Cardiac fibroblast (primary cell): ENCODE data around the gene ENOX1.
"Not testable (repeated sequence)": the region's sequence is repeated elsewhere in the genome, so short reads cannot be mapped to it uniquely, and the experiment has no call there.

Source experiments
- DNase-seq, 2 donors: peaks; one replicate each; pipeline versions ENCODE4 v3.0.0 to v3.0.0-alpha.2; 2010; ENCODE audit warnings: low read depth in 2 of 2
- H3K4me3 ChIP-seq, 2 donors: replicated peaks in 1 of 2; 1 replicate in 1 of 2; 2 replicates in 1 of 2; pipeline ENCODE4 v1.5.1; 2011; ENCODE audit warnings: low read depth in 2 of 2, low read length in 2 of 2, mild to moderate bottlenecking in 2 of 2, moderate library complexity in 1 of 2
- TF ChIP-seq, protein P1 (sequence below): IDR thresholded peaks from one replicate; pipeline ENCODE4 v1.5.1; 2011; ENCODE audit warnings: low read depth, mild to moderate bottlenecking, low read length, inconsistent platforms

ENOX1 gene

DNA sequence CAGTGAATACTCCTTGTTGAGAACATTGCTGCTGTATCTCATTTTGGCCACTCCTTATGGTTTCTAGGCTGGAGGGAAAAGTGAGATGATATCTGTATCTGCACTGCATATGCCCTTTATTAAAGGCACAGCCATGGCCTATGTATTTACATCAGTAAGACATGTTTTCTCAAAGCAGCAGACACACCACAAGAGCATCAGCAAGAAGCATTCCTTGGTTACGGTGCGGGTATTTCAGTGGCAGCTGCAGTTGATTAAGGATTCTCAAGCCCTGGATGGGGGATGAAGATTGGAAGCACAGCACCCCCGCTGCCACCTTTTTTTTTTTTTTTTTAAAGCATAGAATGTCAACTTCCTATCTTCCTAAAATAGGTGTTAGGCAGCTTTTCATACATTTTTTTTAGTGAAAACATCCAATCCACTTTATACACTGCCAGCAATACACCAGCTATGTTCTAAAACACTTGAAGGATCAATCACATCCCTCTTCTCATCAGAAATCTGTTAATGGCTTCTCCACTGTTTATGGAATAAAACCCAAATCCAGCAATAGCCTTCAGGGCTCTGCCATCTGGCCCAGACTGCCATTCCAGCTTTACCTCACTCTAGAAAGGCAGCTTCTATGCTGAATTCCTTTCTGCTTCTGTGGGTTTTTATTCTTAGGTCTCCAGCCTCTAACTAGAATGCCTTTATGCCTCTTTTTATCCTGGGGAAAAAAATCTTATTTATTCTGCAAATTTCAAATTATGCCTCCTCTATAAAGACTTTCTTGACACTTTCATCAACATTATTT, 432.4 kb downstream of the ENOX1 start:
- no peak for DNase-seq
- TF ChIP-seq, protein P1, sequence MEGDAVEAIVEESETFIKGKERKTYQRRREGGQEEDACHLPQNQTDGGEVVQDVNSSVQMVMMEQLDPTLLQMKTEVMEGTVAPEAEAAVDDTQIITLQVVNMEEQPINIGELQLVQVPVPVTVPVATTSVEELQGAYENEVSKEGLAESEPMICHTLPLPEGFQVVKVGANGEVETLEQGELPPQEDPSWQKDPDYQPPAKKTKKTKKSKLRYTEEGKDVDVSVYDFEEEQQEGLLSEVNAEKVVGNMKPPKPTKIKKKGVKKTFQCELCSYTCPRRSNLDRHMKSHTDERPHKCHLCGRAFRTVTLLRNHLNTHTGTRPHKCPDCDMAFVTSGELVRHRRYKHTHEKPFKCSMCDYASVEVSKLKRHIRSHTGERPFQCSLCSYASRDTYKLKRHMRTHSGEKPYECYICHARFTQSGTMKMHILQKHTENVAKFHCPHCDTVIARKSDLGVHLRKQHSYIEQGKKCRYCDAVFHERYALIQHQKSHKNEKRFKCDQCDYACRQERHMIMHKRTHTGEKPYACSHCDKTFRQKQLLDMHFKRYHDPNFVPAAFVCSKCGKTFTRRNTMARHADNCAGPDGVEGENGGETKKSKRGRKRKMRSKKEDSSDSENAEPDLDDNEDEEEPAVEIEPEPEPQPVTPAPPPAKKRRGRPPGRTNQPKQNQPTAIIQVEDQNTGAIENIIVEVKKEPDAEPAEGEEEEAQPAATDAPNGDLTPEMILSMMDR = no peak

GRCh38 chr13:43353631-43354030, 433.1 kb downstream of the ENOX1 start:
- DNase-seq = no peak
- H3K4me3 ChIP-seq = no peak overlapping the region
- TF ChIP-seq, protein P1 = no peak

More for the DNA sequence above, 432.4 kb downstream of the ENOX1 start:
- no peak overlapping the region for H3K4me3 ChIP-seq

DNA sequence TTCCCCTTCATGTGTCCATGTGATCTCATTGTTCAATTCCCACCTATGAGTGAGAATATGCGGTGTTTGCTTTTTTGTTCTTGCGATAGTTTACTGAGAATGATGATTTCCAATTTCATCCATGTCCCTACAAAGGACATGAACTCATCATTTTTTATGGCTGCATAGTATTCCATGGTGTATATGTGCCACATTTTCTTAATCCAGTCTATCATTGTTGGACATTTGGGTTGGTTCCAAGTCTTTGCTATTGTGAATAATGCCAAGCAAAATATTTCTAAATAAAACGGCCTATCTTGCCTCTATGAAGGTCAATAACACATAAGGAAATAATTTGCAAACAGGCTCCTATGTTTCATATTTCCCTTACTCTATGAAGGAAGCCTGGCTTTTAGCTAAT, 435.2 kb downstream of the ENOX1 start:
- H3K4me3 ChIP-seq, DNase-seq: not testable (repeated sequence)

DNA sequence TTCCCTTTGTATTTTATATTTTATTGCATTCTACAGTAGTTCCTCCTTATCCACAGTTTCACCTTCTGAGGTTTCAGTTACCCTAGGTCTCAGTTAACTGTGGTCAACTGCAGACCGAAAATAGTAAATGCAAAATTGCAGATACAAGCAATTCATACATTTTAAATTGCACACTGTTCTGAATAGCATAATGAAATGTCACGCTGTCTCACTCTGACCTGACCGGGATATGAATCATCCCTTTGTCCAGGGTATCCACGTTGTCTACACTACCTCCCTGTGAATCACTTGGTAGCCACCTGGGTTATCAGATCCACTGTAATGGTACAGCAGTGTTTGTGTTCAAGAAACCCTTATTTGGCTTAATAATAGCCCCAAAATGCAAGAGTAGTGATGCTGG, 438.4 kb downstream of the ENOX1 start:
- TF ChIP-seq, protein P1 = no peak
- peak in 1 of 2 donors; percentile 80 for DNase-seq
- no peak overlapping the region for H3K4me3 ChIP-seq

DNA sequence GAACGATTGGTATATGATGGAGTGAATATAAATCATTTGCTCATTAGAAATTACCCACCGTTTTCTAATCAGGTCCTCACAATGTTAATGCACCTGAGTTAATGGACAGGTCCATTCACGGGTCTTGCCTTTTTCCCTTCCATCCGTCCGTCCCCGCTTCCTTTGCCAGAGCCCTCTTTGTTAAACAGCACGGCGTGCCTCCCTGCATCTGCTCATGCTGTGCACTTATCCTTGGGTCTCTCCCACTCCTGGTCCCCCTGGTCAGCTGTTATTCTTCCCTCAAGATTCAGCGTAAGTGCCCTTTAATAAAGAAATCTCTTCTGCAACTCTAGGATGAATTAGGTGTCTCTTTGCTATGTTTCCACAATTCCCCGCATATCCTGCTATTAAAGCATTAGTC, 438.9 kb downstream of the ENOX1 start:
- TF ChIP-seq, protein P1 = no peak
- H3K4me3 ChIP-seq = no peak overlapping the region
- no peak for DNase-seq

DNA sequence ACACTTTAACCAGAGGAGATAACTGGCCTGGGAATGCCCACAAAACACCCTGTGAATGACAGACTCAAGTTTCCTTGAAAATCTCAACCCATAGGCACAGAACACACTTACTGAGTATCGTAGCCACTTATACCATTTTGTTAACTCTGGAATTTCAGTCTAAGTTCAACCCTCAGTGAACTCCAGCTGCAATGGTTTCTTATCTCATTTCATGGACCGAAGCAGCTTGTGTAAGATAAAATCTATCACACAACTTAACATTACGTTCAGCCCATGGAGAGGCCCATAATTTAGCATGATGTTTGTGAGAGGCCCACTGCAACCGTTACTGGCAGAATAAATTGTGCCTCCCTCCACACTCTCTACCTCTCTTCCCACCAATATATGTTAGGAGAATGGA, 440.3 kb downstream of the ENOX1 start:
- no peak overlapping the region for H3K4me3 ChIP-seq
- TF ChIP-seq, protein P1 = no peak
- peak in 1 of 2 donors; percentile 19 for DNase-seq

- H3K4me3 ChIP-seq = no peak overlapping the region
- DNase-seq = no peak
- TF ChIP-seq, protein P1 = no peak
Observed at GRCh38 chr13:43343645-43344044, 443.1 kb downstream of the ENOX1 start.
